D341Med (cell line): ENCODE data around the gene LTBP1.

Experiments
- DNase-seq: peaks from one replicate; pipeline ENCODE4 v3.0.0; 2012; ENCODE audit warnings: low spot score

Gene LTBP1

DNA sequence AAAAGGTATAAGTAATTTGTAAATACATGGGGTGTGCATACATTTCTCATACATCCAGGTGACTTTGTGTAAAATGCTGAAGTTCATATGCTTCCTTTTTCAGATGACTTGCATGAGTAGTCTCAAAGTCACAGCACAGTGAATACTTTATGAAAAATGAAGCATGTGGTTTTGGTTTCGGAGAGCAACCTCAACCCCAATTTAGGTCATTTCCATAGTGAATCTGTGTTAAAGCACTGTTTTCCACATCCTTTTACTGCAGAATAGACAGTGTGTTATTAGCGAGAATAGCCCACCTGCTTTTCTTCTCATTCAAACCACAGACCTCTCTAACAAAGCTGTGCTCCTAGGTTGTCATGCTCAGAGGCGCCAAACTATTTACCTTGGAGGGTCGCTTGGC lies 325.2 kb downstream of the LTBP1 start:
- DNase-seq = no peak

GRCh38 chr2:33273479-33273878 lies 326.7 kb downstream of the LTBP1 start:
- no peak for DNase-seq

- no peak for DNase-seq
These were observed 327.8 kb downstream of the LTBP1 start for GRCh38 chr2:33274524-33274923.

DNA sequence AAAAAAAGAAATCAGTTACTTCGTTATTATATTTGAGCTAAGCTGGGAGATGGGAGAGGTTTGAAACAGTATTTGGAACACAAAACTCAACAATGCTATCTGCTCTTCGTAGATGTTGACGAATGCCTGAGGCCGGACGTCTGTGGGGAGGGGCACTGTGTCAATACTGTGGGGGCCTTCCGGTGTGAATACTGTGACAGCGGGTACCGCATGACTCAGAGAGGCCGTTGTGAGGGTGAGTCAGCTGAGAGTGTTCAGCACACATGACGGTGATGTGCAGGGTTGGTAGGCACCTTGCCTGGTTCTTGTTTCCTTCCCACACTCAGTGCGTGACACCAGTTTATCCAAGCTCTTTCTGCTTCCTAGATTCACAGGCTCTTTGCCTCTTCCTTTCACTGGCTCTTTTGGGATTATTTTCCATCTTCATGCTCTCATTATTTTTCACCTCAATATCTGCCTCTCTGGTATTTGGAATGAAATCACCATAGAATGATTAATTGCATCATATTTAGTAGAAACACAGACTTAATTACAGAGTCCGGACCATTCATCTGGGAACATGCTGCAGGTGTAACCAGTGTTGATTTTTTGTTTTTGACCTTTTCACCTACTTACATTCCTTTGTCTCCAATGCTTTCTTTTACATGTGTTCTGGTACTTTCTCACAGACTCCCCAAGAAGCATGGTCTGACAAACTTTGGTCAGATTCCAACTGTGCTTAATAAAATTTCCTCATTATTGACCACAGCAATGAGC lies 329.1 kb downstream of the LTBP1 start:
- DNase-seq = no peak

GRCh38 chr2:33277002-33277426 lies 330.3 kb downstream of the LTBP1 start:
- DNase-seq = no peak

DNA sequence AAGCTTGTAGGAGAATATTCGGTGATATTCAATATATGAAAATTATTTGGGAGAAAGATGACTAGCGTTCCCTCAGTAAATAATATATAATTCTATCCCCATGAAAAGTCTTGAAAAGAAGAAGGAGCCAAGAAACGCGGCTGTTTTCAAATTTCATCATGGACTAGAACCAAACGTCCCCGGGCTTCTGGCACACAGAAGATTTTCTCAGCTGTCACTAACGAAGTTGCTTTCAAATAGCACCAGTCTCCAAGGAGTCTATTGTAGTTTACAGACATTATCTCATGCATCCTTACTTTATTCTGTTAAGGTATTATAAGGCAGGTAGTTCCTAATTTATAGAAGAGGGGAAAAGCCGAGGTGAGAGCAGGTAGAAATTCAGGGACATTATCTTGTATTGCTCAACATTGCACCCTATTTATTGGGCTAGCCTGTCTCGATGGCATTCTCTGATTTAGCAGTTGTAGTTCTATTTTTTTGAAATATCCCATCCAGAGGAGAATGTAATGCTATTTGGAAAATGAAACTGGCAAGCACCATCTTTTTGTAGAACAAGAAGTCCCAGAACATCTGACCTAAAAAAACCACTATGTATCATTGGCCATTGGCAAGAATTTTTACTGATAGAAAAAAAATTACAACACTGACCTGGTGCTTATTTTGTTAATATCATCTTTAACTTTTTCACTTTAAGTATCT lies 331.6 kb downstream of the LTBP1 start:
- DNase-seq = no peak

- no peak for DNase-seq
These were observed 337.5 kb downstream of the LTBP1 start for GRCh38 chr2:33284287-33284686.

DNA sequence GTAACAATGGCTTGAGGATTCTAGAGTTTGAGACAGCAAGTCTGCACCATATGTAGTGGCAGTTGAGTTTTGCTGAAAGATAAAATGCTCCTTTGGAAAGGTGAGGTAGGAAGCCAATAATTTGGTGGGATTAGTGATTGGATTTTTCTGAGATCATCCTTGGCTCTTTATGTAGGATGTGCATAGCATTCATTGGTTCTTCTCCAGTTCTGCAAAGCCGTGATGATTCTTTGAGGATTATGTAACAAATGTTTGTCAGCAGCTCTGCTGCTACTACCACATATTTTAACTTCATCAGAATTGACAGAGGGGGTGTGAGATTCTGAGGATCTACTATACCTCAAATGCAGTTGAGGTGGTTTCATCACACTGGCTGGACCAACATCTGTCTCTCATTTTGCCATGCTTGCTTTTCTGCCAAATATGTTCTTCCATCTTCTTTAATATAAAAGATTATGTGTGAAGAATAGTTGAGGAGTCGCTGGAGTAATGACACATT lies 340.8 kb downstream of the LTBP1 start:
- DNase-seq = no peak

- no peak for DNase-seq
These were observed 341.3 kb downstream of the LTBP1 start for GRCh38 chr2:33288011-33288410.

- no peak for DNase-seq
These were observed 343.2 kb downstream of the LTBP1 start for GRCh38 chr2:33289961-33290360.

DNA sequence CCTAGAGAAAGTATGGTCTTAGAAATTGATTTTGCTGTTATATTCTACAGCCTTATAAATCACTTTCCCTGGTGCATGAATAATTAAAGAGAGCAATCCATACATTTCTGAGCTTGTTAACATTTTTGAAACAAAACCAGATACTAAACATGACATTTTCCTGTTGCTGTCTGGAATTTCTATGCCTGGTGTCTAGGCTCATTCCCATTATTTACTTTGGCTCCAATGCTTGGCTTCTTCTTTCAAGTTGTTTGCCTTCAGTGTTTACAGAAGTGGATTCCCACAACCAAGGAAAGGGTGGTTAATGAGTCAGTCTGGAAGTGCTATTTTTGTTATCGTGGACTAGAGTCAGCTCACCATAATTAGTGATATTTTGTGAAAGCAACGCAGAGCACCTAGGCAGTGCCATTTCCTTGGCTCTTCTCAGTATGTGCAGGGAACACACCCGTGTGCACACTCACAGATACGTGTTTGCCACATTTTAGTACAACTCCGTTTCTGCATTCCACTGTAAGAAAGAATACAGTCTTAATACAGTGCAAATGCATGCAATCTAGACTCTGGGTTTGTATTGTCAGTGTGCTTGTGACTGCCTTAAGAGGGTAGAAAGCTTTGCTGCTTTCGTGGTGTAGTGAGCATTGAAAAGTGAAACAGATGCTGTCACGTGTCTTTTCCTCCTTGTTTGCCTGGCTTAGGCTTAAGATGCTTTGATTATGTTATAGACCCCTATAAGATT lies 344.7 kb downstream of the LTBP1 start:
- no peak for DNase-seq

DNA sequence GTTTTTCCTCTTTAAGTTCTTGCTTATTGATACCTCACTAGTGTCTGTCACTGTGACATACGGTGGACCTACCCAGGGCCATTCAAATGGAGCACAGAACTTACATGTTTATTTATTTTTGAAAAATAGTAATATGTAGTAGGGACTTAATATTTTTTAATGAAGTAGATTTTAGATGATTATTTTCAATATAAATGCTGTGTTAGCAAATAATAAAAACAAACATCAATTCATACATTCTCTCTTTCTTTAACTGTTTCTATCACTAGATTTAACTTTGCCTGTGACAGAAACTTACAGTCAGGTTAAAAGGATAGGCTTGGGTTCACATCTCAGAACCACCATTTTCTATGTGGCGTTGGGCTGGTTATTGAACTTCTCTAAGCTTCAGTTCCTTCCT lies 345.3 kb downstream of the LTBP1 start:
- no peak for DNase-seq

DNA sequence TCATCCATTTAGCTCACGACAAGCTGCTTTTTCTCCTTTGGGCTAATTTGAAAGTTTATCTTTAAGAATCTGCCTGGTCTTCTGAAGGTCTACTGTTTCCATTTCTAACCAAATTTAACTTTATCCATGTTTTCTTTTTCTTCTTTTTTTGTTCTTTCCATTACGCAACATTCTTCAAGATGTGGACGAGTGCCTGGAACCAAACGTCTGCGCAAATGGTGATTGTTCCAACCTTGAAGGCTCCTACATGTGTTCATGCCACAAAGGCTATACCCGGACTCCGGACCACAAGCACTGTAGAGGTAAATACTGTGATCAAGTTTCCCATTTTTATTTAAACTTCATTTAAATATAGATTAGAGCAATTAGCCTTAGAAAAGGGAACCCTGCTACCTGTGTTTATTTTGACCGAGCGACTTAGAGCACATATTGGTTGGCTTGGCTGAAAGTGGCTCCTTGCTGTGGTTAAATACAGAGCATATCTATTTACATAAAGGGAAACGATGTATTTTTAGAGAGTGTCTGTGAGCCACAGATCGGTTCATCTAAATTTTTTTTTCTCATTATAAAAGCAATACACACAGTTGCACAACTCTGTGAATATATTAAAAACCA lies 346.3 kb downstream of the LTBP1 start:
- no peak for DNase-seq

DNA sequence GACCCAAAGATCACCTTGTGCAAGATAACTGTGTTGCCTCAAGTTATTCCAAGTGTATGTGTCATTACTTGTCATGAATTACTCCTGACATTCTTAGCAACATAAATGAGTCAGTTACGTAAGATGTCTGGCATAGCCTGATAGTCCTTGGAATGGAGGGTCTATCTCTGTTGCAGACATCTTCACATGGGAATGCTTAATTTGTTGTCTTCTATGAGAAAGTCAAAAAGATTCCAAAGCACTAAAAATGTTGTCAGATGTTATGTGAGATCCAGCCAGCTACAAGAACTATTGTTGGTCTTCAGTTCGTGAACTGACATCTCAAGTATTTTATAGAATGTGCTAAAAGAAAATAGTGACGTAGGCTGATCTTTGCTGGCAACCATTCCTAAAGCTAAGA lies 351.5 kb downstream of the LTBP1 start:
- DNase-seq = no peak

- DNase-seq = no peak
These were observed 354.6 kb downstream of the LTBP1 start for GRCh38 chr2:33301355-33301754.

DNA sequence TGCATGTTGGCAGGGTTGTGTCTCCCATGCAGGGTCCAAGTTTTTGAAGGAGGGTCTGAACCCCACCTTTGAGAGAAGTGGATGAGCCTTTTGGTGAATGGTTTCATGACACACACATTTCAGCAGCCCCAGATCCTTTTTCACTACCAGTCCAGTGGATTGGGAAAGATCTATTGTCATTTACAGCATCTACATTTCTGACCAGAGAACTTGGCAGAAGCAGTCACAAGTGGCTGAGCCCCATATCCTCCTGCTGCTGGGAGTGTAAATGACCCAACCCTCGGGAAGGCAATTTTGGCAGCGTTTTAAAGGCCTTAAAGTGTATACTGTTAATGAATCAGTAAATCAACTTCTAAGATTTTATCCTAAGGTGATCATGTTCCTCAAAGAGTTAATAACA lies 355.6 kb downstream of the LTBP1 start:
- no peak for DNase-seq

DNA sequence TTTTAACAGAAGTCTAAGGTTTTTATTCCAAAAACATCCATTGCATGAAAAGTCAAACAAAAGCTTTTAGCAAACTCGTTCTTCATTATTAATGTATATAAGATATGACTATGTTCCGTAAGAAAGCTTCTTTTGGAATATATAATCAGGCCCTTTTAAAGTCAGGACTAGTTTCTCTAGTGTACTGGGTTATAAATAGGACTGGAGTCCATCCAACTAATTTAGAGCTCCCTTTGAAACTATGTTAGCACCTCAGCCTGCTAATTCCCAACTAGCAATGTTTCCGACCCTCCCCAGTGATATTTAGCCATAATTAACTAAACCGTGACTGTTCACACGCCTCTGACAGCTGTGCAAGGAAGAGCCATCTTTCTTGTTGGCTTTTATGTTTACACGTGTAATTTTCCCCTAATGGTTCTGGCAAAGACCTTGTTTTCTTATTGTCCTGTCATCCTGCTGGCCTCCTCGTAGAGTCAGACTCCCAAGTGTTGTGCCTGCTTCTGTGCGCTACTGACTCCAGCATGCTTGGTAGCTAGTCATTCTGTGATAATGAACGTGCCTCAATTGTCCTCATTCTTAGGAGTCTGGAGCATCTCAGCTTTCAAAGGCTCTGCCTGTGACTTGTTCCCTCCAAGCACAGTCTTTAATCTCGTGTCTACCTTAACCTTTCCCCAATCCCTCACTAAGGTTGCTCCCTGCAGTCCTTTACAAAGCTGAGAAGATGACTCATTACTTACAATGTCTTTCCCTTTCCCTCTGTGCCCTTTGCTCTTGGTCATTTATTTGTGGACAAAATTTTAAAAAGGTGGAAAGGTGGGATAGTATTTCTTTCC lies 357.5 kb downstream of the LTBP1 start:
- no peak for DNase-seq

- no peak for DNase-seq
These were observed 361.0 kb downstream of the LTBP1 start for GRCh38 chr2:33307659-33308270.

DNA sequence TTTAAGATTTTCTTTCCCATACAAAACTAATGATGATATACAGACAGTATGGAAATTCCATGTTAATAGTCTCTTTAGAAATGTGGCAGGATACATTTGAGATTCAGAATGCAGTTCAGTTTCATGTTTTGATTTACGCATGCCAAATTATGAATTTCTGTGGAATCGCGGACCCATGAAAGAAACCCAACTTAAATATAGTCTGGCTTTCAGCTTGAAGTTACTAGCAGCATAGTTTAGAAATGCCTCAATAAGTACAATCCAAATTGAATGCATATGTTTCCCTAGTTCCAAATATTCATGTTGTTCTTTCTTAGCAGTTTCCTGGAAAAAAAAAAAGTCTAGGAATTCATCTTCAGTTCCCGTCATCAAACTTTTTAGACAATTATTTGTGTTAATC lies 365.6 kb downstream of the LTBP1 start:
- no peak for DNase-seq

DNA sequence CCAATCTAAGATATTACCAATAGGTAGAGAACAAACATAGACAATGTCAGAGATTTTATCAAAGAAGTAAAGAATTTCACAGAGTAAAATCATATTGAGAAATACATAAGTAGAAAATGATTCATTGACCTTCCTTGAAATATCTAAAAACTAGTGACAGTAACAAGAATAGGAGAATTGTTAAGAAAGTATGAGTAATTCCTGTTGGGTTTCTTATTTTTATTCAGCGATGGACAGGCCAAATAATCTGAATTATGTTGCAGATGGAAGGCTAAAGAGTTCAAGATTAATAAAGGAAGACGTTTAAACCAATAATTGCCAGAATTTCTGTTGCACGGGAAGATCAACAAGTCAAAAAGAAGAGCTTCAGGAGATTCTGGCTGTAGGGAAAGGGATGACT lies 366.3 kb downstream of the LTBP1 start:
- no peak for DNase-seq

GRCh38 chr2:33314541-33314940 lies 367.8 kb downstream of the LTBP1 start:
- no peak for DNase-seq
